ENCODE data around the gene CBFB. TPM values are rescaled to one million over a fixed set of nuclear protein-coding genes. Genes with fewer than 3 reads are reported as not detected.

Gene CBFB
- total and polyA plus RNA-seq, 2 of the 13 experiments (the other 11 are each of a cell fraction or from before 2014, with no cell fraction given): 22.1 to 70.8 TPM

- FAIRE-seq (no peak), ATAC-seq (no peak), DNase-seq (ENCODE audit: low spot score) (no peak)
- in situ Hi-C loops (cut with HindIII; ENCODE audit: extremely low pct_ligation_motif_present, low pct_unique_long_range_greater_than_20kb) (loop anchor here (5.0 kb wide), 1 partner anchor 138 kb away; the partner anchor contains the start of genes FBXL8 and TRADD), intact Hi-C loops (cut with micrococcal nuclease; ENCODE audit: unreplicated experiment) (loop anchor here (2.0 to 10.0 kb wide), 2 partner anchors 64 to 90 kb away; partner anchors contain the start of gene PHAF1)
- CTCF ChIA-PET (ENCODE audit: low intra/inter-chr PET ratio, low total read pairs): interaction anchor here (0.6 to 1.2 kb wide), 2 partner anchors 37 to 136 kb away, joined by 3 read pairs; no protein-coding TSS in a partner anchor
- WGBS (ENCODE audit: low lambda C conversion rate): 25% methylated on average over 8 of the region's 8 CpGs
- no peaks in the 10 kb centered on the region for H3K79me2 ChIP-seq (ENCODE audit: insufficient read depth, low read length)
- POLR2A ChIA-PET: interaction anchor here (0.9 to 1.9 kb wide), 3 partner anchors 11 to 166 kb away, joined by 4 to 12 read pairs (median 8); no protein-coding TSS in a partner anchor
- no peak overlapping the region for H3K4me2 ChIP-seq (ENCODE audit: low read depth, low read length)
- no peak overlapping the region for H2AFZ ChIP-seq (ENCODE audit: low read length)
- H3K27ac ChIP-seq (ENCODE audit: extremely low read length, insufficient read depth, low read length): no peak overlapping the region
- no TSS peak for BruUV-seq (replicated peaks)
- H3K36me3 ChIP-seq (replicated peaks in 1 of 2; ENCODE audit: control insufficient read depth in 1 of 2, insufficient read depth in 2 of 2, low read length in 2 of 2): no peaks in the 10 kb centered on the region
- no peaks in the 10 kb centered on the region for H3K9me3 ChIP-seq (ENCODE audit: low read length)
- no peak overlapping the region for H3K4me3 ChIP-seq (replicated peaks in 1 of 3; ENCODE audit: insufficient read depth in 1 of 3, low read depth in 2 of 3, low read length in 3 of 3)
- peak; percentile 6 for TF ChIP-seq TEAD3 (CRISPR knock-in tag; optimal IDR thresholded peaks at IDR 0.05; ENCODE audit: borderline replicate concordance)
- TF ChIP-seq, protein P1, sequence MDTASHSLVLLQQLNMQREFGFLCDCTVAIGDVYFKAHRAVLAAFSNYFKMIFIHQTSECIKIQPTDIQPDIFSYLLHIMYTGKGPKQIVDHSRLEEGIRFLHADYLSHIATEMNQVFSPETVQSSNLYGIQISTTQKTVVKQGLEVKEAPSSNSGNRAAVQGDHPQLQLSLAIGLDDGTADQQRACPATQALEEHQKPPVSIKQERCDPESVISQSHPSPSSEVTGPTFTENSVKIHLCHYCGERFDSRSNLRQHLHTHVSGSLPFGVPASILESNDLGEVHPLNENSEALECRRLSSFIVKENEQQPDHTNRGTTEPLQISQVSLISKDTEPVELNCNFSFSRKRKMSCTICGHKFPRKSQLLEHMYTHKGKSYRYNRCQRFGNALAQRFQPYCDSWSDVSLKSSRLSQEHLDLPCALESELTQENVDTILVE (CRISPR knock-in tag; IDR thresholded peaks at IDR 0.05): no peak
- H4K20me1 ChIP-seq (ENCODE audit: insufficient read depth, low read length): no peaks in the 10 kb centered on the region
- H3K9ac ChIP-seq (ENCODE audit: insufficient read depth, low read depth, low read length): no peak overlapping the region
- H3K27me3 ChIP-seq (ENCODE audit: control insufficient read depth in 1 of 2, insufficient read depth in 2 of 2, low read length in 2 of 2): peaks cover 8 to 14% of the 10 kb centered on the region in 2 experiments; a peak in 4 of 5 replicates
- H3K4me1 ChIP-seq (ENCODE audit: insufficient read depth, low read length): peaks cover 53% of the 10 kb centered on the region
Measured at GRCh38 chr16:67019171-67019570, 9.8 kb upstream of the CBFB start.

DNA sequence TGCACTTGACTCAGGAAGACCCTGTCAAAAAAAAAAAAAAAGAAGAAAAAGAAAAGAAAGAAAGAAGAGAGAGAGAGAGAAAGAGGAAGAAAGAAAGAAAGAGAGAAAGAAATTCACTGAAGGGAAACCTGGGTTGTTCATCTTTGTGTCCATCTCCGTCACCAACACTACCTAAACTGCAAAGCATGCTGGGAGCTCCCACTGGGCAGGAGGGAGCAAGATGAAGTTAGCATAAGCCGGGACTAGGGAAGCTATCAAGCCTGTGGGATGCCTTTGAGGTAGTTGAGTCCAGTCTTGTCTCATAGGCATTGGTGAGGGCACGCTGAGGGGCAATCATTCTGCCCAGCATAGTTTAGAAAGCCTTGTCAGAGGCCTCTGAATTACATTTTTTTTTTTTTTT is 7.6 kb upstream of the CBFB start:
- intact Hi-C loops (cut with micrococcal nuclease; ENCODE audit: unreplicated experiment): loop anchor here (10.0 kb wide), 1 partner anchor 1063 kb away; the partner anchor contains the start of gene NFATC3
- POLR2A ChIA-PET: interaction anchor here (0.7 to 1.4 kb wide), 3 partner anchors 10 to 158 kb away, joined by 4 to 5 read pairs (median 4); no protein-coding TSS in a partner anchor

More for the DNA sequence above, 7.6 kb upstream of the CBFB start:
- no TSS peak for BruUV-seq (replicated peaks)
- no peak for TF ChIP-seq LRRFIP1 (CRISPR knock-in tag; conservative IDR thresholded peaks at IDR 0.05)
- TF ChIP-seq BORCS8-MEF2B (CRISPR knock-in tag; IDR thresholded peaks at IDR 0.05): no peak
- TF ChIP-seq JUN (CRISPR knock-in tag; IDR thresholded peaks at IDR 0.05): no peak
- peak; percentile 81 for TF ChIP-seq ZNF143 (CRISPR knock-in tag; IDR thresholded peaks at IDR 0.05)
- DNase-seq (ENCODE audit: low spot score) (no peak), ATAC-seq (no peak), FAIRE-seq (peak; percentile 44)
- whole genome bisulfite sequencing (ENCODE audit: low lambda C conversion rate): 34% methylated on average over 3 of the region's 3 CpGs
- no peak overlapping the region for H3K4me3 ChIP-seq (replicated peaks in 1 of 3; ENCODE audit: insufficient read depth in 1 of 3, low read depth in 2 of 3, low read length in 3 of 3)
- in situ Hi-C loops (cut with HindIII; ENCODE audit: extremely low pct_ligation_motif_present, low pct_unique_long_range_greater_than_20kb): no loop called here
- H3K9ac ChIP-seq (ENCODE audit: insufficient read depth, low read depth, low read length): no peak overlapping the region
- no peaks in the 10 kb centered on the region for H3K79me2 ChIP-seq (ENCODE audit: insufficient read depth, low read length)
- peaks cover 0 to 1% of the 10 kb centered on the region in 2 experiments; a peak in 2 of 5 replicates for H3K27me3 ChIP-seq (ENCODE audit: control insufficient read depth in 1 of 2, insufficient read depth in 2 of 2, low read length in 2 of 2)
- no peak overlapping the region for H2AFZ ChIP-seq (ENCODE audit: low read length)
- H3K4me1 ChIP-seq (ENCODE audit: insufficient read depth, low read length): peaks cover 63% of the 10 kb centered on the region
- H3K4me2 ChIP-seq (ENCODE audit: low read depth, low read length): 0 out of 2 replicates have a peak overlapping the region, but pooled peaks have one; percentile 14
- no peaks in the 10 kb centered on the region for H3K36me3 ChIP-seq (replicated peaks in 1 of 2; ENCODE audit: control insufficient read depth in 1 of 2, insufficient read depth in 2 of 2, low read length in 2 of 2)
- H3K27ac ChIP-seq (ENCODE audit: extremely low read length, insufficient read depth, low read length): no peak overlapping the region
- CTCF ChIA-PET (ENCODE audit: low intra/inter-chr PET ratio, low total read pairs): no interaction called here
- H3K9me3 ChIP-seq (ENCODE audit: low read length): no peaks in the 10 kb centered on the region
- H4K20me1 ChIP-seq (ENCODE audit: insufficient read depth, low read length): no peaks in the 10 kb centered on the region
